GM18502 (cell line): ENCODE data around the gene RGPD3.
"Not testable (repeated sequence)": the region's sequence is repeated elsewhere in the genome, so short reads cannot be mapped to it uniquely, and the experiment has no call there.

Source experiments
- ATAC-seq: cut with Tn5 transposase; IDR thresholded peaks from one replicate; pipeline ENCODE4 v1.9.1; 2021; ENCODE audit warnings: mild to moderate bottlenecking; ENCODE audit not compliant: unreplicated experiment, poor library complexity

Gene RGPD3

DNA sequence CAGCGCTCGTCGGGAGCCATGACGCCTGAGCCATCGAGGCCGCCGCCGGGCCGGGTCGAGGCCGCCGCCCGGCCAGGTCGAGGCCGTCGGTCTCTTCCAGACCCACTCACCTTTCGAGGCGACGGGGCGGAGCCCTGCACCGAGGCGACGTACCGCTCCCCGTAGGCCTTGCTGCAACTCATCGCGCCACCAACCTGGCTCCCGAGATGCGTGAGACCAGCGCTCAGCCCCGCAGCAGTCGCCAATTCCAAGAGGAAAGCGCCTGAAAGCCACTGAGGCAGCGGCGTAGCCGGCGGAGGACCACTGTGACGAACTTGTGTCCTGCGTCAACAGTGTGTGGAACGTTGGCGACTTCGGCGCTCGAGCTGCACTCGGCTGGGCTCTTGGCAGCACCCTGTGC lies at the start of gene RGPD3:
RGPD3 (minus strand) TSS at position 307 of the 400 bp plus-strand sequence; CDS start at position 182, 125 bp downstream.
- not testable (repeated sequence) for ATAC-seq

DNA sequence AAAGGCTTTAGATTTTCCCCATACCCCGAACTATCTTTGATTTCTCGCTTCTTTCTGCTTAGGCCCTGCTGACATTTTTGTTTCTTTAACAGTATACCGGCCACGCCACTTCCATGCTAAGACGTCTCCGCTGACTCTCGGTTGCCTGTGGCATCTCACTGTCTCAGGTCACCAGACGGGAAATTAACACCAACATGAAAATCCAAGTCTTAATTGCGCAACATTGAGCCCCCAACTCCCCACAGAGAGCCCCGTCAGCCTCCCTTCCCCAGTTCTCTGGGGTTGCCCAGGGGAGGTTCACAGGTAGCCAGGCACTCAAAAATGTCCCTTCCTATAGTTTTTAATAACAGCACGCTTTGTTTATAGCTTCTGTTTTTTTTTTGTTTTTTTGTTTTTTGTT lies 49.1 kb upstream of the RGPD3 start:
- ATAC-seq = no peak

DNA sequence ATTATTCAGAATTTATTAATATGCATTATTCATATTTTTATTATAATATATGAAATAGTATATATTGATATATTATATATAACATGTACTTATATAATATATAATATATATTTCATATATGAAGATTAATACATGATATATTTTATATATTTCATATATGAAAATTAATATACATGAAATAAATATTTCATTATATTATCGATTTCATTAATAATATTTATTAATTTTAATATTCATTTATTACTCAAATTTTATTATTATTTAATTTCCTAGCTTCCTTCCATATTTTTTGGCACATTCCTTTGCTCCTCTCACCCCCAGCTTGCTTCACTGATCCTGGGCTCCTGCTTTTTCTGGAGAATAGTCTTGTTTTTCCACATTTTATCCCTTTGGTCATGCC lies 48.7 kb upstream of the RGPD3 start:
- ATAC-seq = no peak

DNA sequence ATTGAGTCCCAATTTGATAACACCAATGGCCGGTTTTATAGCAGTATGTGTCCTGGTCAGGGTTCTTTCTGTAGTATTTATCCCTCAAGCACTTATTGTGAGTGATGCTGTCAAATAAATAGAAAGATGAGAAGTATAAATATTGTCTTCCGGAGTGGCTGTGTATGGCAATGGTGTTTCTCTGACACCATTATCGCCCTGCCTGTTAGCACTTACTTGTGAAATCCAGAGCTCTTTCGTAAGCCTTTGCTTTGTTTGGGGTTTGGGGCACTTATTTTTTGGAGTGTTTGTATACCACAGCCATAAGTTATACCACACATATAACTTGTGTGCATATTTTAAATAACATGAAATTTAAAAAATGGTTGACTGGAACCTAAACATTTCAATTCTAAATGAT lies 48.2 kb upstream of the RGPD3 start:
- no peak for ATAC-seq

DNA sequence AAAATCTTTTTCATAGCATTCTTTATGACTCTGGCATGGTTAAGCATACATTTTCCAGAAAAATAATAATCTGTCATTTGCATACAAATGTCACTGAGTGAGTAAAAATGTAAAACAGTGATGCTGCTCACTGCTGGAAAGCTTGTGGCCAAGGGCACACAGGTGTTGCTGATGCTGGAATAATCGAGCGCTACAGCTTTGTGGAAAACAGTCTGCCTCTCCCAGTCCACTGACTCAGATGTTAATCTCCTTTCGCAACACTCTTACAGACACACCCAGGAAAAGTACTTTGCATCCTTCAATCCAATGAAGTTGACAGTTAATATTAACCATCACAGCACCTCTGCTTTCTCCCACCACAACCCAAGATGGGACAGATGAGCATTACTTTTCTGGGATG lies 46.6 kb upstream of the RGPD3 start:
- ATAC-seq = not testable (repeated sequence)

DNA sequence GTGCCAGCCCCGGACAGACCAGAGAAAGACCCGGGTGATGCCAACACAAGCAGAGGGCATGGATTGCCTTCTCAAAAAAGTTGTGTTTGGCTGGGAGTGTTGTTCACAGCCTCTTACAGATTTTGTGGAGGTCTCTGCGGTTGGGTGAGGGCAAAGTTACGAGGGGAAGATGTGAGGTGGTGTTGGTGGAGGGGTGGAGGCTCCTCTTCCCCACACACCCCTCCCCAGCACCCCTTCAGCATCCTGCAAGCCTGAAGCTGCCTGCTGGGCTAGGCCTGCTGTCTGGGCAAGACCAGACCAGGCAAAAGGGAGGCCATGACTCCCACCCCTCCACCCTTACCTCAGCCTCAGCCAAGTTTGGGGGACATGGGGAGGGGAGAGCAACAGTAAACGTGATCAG lies 45.2 kb upstream of the RGPD3 start:
- ATAC-seq = not testable (repeated sequence)

DNA sequence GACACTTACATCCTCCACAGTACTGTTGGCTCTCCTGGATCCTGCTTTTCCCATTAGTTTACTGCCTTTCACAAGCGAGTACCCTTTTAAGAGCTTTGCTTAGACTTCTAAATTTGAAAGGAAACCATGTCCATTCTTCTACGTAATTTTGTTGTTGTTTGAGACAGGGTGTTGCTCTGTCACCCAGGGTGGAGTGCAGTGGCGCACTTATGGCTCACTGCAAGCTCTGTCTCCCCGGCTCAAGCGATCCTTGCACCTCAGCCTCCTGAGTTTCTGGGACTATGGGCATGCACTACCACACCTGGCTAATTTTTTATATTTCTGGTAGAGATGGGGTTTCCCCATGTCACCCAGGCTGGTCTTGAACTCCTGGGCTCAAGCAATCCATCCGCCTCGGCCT lies 43.7 kb upstream of the RGPD3 start:
- ATAC-seq = not testable (repeated sequence)

DNA sequence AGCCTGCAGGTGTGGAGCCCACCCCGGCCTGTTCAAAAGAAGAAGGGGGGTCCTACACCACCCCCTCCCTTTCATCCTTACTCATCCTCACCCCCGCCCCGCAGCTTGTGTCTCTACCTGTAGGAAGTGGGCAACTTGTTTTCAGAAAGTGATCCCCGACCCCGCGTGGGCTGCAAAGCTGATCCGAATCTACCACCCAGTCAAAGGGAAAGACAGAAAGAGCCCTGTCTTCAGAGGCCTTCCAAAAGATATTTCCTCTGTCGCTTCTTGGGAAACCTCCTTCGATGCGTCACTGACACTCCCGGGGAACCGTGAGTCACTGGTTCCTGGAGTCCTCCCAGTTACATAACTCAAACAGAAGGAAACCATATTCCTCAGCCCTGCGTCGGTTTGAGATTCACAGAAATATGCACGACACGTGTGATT lies 43.3 kb upstream of the RGPD3 start:
- not testable (repeated sequence) for ATAC-seq

DNA sequence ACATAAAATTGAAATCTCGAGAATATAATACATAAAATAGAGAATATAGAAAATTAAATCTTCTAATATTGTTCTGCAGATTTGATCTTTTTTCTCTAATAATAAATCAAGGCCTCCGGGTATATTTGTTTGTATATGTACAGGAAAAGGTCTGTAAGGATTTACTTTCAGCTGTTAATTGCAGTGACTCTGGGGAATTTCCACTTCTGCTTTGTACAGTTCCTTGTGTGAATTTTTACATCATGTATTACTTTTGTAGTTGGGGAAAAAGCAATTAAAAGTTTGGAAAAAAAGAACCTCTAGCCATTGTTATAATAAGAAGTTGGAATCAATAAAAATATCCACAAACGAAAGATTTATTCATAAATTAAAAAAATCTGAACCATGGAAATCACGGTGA lies 42.6 kb upstream of the RGPD3 start:
- not testable (repeated sequence) for ATAC-seq

DNA sequence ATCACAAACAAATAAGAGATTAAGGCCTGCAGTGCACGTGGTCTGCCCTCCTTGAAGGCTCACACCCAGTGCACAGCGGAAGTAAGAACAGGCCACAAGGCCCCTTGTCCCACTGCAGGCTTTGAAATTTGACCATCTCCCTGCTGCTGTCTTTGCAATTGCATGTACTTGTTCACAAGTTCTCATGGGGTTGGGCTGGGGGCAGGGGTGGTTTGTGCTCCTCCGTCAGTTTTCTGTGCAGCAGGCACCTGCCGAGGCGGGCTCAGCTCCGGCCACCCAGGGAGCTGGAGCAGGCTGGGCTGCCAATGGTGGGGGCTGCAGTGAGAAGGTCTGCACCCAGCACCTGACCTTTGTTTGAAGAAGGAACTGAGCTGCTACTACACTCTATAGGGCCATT lies 41.2 kb upstream of the RGPD3 start:
- ATAC-seq = not testable (repeated sequence)

DNA sequence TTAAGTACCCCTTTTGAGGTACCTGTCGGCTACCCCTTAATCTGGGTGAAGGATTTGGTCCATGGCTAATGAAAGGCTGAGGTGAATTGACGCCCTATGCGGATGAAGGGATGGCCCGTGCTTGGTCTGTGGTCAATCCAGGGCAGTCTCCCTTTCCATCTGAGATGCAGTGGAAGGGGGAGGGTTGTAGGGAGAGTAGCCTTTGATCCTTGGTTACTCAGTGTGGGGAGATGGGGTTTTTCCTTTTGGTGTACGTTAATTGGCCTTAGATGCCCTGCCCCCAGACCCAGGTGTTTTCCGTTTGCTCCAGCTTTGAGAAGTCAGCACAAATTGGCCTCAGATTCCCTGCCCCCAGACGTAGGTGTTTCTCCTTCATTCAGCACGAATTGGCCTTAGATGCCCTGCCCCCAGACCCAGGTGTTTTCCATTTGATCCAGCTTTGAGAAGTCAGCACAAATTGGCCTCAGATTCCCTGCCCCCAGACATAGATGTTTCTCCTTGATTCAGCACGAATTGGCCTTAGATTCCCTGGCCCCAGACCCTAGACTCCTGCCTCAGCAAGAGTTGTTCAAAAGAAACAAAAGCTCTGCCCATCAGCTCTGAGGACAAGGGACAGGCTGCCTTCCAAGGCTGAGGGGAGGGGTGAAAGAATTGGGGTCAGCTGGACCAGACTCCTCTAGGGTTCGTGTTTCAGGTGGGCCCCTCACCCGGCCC lies 40.6 kb upstream of the RGPD3 start:
- not testable (repeated sequence) for ATAC-seq

DNA sequence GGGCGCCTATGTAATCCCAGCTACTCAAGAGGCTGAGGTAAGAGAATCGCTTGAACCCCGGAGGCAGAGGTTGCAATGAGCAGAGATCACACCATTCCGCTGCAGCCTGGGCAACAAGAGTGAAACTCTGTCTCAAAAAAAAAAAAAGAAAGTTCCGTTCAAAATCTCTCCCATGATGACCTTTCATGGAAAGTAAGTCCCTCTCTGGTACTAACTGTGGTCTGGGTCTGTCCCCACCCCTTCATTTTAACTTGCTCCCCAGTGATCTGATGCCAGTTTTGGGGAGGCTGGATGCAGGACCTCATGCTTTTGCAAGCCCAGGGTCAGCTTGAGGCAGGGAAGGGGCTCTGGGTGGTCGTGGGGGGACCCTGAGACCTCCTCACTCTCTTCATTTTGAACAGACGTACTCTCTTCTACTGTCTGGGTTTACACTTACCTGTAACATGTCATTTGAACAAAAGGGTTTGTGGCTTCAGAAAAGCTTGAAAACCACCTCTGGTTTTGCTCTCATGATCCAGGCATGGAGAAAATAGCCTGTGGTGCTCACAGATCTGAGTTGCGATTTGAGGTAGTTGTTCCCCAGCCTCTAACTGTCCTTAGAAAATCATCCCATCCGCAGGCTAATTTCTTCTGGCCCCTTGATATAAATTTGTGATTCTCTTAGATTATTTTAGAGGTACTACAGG lies 37.9 kb upstream of the RGPD3 start:
- not testable (repeated sequence) for ATAC-seq

DNA sequence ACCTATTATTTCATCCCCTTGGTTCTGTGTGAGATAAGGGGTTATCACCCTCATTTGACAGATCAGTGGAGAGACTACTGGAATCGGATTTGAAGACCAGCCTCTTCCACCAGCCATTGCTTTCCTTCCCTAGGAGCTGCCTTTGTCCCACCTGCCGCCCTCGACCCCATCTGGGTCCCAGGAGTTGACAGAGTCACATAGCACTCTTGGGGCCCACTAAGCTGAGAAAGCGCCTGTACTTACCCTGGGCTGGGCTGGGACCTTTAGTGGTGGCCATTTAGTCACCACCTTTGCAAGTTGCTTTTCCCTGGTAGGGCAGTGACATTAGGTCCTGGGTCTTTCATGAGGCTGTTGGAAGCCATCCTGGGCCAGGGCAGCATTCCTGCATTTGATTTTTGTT lies 36.6 kb upstream of the RGPD3 start:
- ATAC-seq = not testable (repeated sequence)

DNA sequence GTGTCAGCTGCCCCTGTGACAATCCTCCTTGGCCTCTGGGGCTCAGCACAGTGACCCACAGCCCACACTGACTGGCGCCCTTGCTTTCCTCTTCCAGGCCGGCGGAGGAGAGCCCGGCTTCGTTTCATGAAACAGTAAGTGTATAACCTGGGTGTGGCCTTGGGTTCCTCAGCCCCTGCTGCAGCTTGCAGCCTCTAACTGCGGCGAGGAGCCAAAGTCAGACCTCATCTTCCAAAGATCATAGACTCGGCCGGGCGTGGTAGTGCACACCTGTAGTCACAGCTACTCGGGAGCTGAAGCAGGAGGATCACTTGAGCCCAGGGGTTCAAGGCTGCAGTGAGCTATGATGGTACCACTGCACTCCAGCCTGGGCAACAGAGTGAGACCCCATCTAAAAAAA lies 36.0 kb upstream of the RGPD3 start:
- not testable (repeated sequence) for ATAC-seq

DNA sequence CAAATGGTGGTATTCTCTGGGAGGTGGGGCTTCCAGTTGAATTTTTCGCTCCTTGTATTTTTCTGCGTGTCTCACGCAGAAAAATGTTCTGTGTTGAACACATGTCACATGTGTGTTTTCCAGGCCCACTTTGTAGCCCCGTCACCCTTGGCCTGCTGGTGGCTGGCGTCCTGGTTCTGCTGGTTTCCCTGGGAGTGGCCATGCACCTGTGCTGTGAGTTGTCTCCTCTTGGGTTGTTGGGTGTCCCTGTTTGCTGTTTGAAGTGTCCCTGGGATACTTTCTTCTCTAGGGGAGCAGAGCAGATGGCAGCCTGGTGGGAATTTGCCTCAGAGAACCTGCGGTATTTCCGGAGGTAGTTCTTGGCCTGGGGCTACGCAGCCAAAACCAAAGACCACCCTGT lies 34.1 kb upstream of the RGPD3 start:
- not testable (repeated sequence) for ATAC-seq

DNA sequence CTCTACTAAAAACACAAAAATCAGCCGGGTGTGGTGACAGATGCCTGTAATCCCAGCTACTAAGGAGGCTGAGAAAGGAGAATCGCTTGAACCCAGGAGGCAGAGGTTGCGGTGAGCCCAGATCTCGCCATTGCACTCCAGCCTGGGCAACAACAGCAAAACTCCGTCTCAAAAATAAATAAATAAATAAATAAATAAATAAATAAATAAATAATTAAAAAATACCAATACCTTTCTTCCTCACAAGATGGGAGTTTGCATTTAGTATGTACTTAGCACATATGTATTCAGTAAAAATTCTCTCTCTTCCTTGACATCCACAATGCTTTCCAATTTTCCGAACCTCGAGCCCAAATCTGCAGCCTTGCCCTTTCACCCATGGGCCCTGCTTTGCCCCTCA lies 32.1 kb upstream of the RGPD3 start:
- ATAC-seq = not testable (repeated sequence)

DNA sequence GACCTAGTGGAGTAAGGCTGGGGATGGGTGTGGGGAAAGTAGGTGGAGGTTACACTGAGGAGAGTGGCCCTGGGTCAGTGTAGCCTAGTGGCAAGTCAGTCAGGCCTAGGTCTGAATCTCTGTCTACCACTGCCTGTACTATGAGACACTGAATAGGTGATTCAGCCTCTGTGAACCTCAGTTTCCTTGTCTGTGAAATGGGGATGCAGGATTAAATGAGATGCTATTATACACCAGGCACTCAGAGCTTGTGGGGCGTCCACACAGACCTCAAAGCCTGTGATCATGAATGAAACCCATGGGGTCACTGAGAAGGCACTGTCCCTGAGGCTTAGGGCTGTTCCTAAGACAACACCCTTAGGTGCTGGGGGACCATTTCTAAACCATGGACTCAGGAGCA lies 30.3 kb upstream of the RGPD3 start:
- ATAC-seq = not testable (repeated sequence)

DNA sequence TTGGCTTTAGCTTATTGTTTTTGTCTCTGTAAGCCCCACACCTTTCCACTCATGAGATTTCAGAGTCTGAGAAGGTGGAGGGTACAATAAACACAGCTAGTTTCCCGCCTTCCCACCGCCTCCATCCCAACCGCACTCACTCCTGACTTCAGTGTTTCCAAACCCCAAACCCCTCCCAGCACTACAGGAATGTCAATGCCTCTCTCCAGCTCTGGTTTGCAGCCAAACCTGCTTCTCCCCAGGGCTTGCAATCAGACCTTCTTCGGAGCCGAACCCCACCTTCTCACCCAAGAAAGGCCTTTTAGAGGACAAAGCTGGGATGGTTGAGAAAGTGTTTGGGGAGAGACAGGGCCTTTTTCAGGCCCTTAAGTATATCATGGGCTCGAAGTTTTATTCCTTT lies 24.7 kb upstream of the RGPD3 start:
- ATAC-seq = not testable (repeated sequence)

DNA sequence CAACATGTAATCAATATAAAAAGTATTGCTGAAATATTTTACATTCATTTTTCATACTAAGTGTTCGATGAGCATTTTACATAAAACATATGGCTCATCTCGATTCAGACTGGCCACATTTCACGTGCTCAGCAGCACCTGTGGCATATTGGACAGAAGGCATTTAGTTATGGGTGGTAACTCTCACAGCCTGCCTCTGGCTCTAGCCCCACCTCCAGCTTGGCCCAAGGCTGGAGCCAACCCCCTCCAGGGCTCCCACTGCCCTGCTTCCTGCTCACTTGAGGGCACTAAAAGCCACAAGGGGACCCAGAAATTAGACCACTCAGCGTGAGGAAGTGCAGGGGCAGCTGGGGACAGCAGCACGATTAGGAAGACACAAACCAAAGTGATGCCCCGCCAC lies 24.2 kb upstream of the RGPD3 start:
- not testable (repeated sequence) for ATAC-seq

DNA sequence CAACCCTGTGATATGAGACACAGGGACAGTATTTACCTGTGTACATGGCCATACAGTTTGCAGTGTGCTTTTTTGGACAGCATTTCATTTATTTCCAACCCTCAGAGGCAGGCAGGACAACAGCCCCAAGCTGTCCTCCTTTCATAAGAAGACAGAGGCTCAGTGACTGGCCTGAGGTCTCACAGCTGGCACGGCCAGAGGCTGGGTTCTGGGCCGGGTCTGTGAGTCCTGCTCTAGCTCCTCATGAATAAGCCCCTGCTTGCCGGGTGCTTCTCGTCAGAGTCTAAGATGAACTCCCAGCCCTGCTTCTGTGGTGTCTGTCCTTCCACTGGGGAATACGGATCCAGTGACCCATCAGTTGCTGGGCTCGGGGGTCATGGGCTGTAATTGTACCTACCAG lies 21.5 kb upstream of the RGPD3 start:
- ATAC-seq = not testable (repeated sequence)

DNA sequence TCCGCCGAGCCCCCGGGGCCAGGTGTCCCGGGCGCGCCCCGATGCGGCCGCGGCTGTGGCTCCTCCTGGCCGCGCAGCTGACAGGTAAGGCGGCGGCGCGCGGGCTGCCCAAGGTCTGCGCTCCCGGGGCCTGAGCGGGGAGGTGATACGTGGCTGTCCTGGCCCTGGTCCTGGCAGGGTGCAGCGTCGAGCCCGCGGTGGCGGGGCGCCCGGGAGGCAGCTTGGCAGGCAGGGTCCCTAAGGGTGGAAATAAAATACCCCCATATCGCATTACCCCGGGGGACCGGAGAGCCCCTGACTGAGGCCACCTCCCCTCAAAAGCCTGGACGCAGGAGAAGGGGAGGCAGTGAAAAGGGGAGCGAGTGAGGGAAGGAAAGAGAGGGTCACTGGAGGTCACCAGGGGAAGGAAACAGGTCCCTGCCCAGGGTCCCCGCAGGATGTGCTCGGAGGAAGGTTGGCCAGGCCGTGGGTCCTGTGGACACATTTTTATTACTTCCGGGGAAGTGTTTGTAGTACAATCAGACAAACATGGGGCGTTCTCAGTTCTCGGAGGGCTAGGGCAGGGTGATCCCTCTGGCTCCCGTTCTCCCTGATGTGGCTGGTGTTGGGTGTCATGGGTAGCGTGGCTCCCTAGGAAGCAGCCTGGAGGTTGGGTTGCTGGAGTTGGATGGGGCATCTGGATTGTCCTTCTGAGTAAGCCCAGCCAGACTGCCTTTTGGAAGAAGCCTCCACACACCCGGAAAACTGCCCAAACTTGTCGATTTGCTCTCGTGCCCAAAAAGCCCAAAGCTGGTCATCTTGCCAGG lies 19.4 kb upstream of the RGPD3 start:
- ATAC-seq = not testable (repeated sequence)
